GM12878 (cell line): ENCODE measurements around the gene RBMS1. TPM values are rescaled to one million over a fixed set of nuclear protein-coding genes. Genes with fewer than 3 reads are reported as not detected.

Source experiments
- ATAC-seq: fragments of 200-7000 bp; cut with Tn5 transposase; 3 replicates; pipeline ENCODE4 v1.9.1; 2020; ENCODE audit warnings: mild to moderate bottlenecking, moderate library complexity
- BruUV-seq: library from RNA; stranded (reverse); fragments of 400-500 nt; replicated peaks from 2 replicates; lab custom pipeline; 2021; lab: Mats Ljungman, UMichigan
- CTCF ChIA-PET: fragments of 300-600 bp; sonication (Branson Sonifier 250); formaldehyde crosslinking; extraction: SDS; loops from one replicate; lab custom pipeline; 2021; ENCODE audit warnings: inconsistent platforms; lab: Yijun Ruan, JAX
- POLR2A ChIA-PET: fragments of 350-600 bp; formaldehyde crosslinking; extraction: SDS; loops from one replicate; lab custom pipeline; 2021; ENCODE audit warnings: inconsistent platforms; lab: Charles Lee
- RAD21 ChIA-PET: fragments of 300-600 bp; sonication (Branson Sonifier 250); formaldehyde crosslinking; loops from one replicate; lab custom pipeline; 2023; ENCODE audit warnings: antibody characterized with exemption; ENCODE audit not compliant: unreplicated experiment; lab: Charles Lee
- SMC1A ChIA-PET: fragments of 300-600 bp; sonication (Branson Sonifier 250); formaldehyde crosslinking; loops from one replicate; lab custom pipeline; 2023; ENCODE audit not compliant: unreplicated experiment, uncharacterized antibody; lab: Charles Lee
- DNase-seq: peaks from one replicate; pipeline ENCODE4 v3.0.0-alpha.2; 2011; ENCODE audit warnings: low read depth, low spot score
- FAIRE-seq: peaks from 3 replicates; lab custom pipeline; 2011; peaks lifted over from hg19 to GRCh38; lab: Jason Lieb, UNC
- H2AFZ ChIP-seq: 2 replicates; pipeline ENCODE4 v1.6.0; 2011; ENCODE audit warnings: low read depth, low read length, control low read depth; ENCODE audit not compliant: control insufficient read depth
- H3K27ac ChIP-seq: 2 replicates; pipeline ENCODE4 v1.5.1; 2011; ENCODE audit warnings: control low read depth; ENCODE audit not compliant: control insufficient read depth, insufficient read depth
- H3K27me3 ChIP-seq, 2 experiments: replicated peaks in 1 of 2; 2 replicates each; pipeline versions ENCODE4 v1.6.0 to v1.6.1; 2011; ENCODE audit warnings: low read length in 1 of 2; ENCODE audit not compliant: control insufficient read depth in 2 of 2, insufficient read depth in 2 of 2
- H3K36me3 ChIP-seq, 2 experiments: 2 replicates each; pipeline ENCODE4 v1.5.1; 2011; ENCODE audit warnings: low read length in 1 of 2; ENCODE audit not compliant: control insufficient read depth in 2 of 2, insufficient read depth in 2 of 2
- H3K4me1 ChIP-seq: 2 replicates; pipeline ENCODE4 v1.6.1; 2011; ENCODE audit warnings: mild to moderate bottlenecking, low read length, moderate library complexity, mixed read lengths; ENCODE audit not compliant: control insufficient read depth, insufficient read depth
- H3K4me2 ChIP-seq: 2 replicates; pipeline ENCODE4 v1.6.0; 2011; ENCODE audit warnings: control low read depth; ENCODE audit not compliant: control insufficient read depth, insufficient read depth
- H3K4me3 ChIP-seq: fragments of 200-600 bp; sonication (generic); 2 replicates; pipeline ENCODE4 v1.5.1; 2016
- H3K79me2 ChIP-seq: 2 replicates; pipeline ENCODE4 v1.6.0; 2011; ENCODE audit warnings: low read length; ENCODE audit not compliant: control insufficient read depth, insufficient read depth
- H3K9ac ChIP-seq: 2 replicates; pipeline ENCODE4 v1.8.0; 2011; ENCODE audit warnings: low read length, control low read depth, mixed read lengths; ENCODE audit not compliant: control insufficient read depth, insufficient read depth
- H3K9me3 ChIP-seq: replicated peaks from 3 replicates; pipeline ENCODE4 v1.5.1; 2011; ENCODE audit warnings: mild to moderate bottlenecking, low read length; ENCODE audit not compliant: control insufficient read depth, insufficient read depth
- H4K20me1 ChIP-seq: 2 replicates; pipeline ENCODE4 v1.6.0; 2011; ENCODE audit not compliant: control insufficient read depth, insufficient read depth
- ATF2 ChIP-seq: IDR thresholded peaks from 2 replicates; pipeline ENCODE4 v1.6.1; 2012; ENCODE audit warnings: low read length, inconsistent platforms
- CREB1 ChIP-seq: IDR thresholded peaks from 2 replicates; pipeline ENCODE4 v1.6.1; 2012; ENCODE audit warnings: low read depth, mild to moderate bottlenecking, inconsistent platforms
- EED ChIP-seq: sonication (generic); IDR thresholded peaks from 2 replicates; pipeline ENCODE4 v1.6.1; 2016; ENCODE audit warnings: antibody characterized with exemption, low read depth
- GATAD2B ChIP-seq: fragments of 450-650 bp; conservative IDR thresholded peaks from 2 replicates; pipeline ENCODE4 v1.6.1; 2017; ENCODE audit warnings: low read depth, mild to moderate bottlenecking, moderate library complexity
- HDAC6 ChIP-seq: fragments of 200-600 bp; sonication (generic); IDR thresholded peaks from one replicate; pipeline ENCODE4 v1.8.0; 2017; ENCODE audit warnings: antibody characterized with exemption; ENCODE audit not compliant: unreplicated experiment
- JUNB ChIP-seq: IDR thresholded peaks from 2 replicates; pipeline ENCODE4 v1.6.1; 2016; ENCODE audit warnings: antibody characterized with exemption, mild to moderate bottlenecking
- MTA3 ChIP-seq: IDR thresholded peaks from 2 replicates; pipeline ENCODE4 v1.6.1; 2012; ENCODE audit warnings: low read length, inconsistent platforms, borderline replicate concordance
- PML ChIP-seq: IDR thresholded peaks from 2 replicates; pipeline ENCODE4 v1.6.1; 2012; ENCODE audit warnings: low read length, inconsistent platforms
- RB1 ChIP-seq: fragments of 450-650 bp; formaldehyde crosslinking; IDR thresholded peaks from 2 replicates; pipeline ENCODE4 v1.6.1; 2017; ENCODE audit warnings: mild to moderate bottlenecking, borderline replicate concordance
- ZBTB40 ChIP-seq: fragments of 450-650 bp; IDR thresholded peaks from 2 replicates; pipeline ENCODE4 v1.6.1; 2016; ENCODE audit warnings: mild to moderate bottlenecking, moderate library complexity, borderline replicate concordance
- WGBS: methylation state at CpG from one replicate; pipeline ENCODE4 v1.1.6; 2016; ENCODE audit warnings: low lambda C conversion rate; ENCODE audit not compliant: insufficient replicate concordance, insufficient coverage; ENCODE audit errors: missing lambda C conversion rate; 5-methylcytosine and 5-hydroxymethylcytosine counted together
- in situ Hi-C: fragments of 300-500 bp; cut with MboI; formaldehyde crosslinking; loops from 9 replicates; pipeline ENCODE4 v1.14.3; 2018; ENCODE audit warnings: mixed read lengths
- intact Hi-C: fragments of 100-400 bp; cut with micrococcal nuclease; formaldehyde crosslinking; loops from one replicate; pipeline ENCODE4 v1.14.2; 2022; ENCODE audit not compliant: unreplicated experiment
- polyA plus RNA-seq, 11 experiments: library from polyadenylated mRNA; depleted of rRNA in 4 of 11; unstranded in 6 of 11; stranded (reverse) in 5 of 11; fragments of >200 nt; fragmentation: Nextera tagmentation in 4 of 11; fragmentation: Illumina TruSeq in 1 of 11; extraction: Ambion mirVana in 4 of 11; extraction: Trizol in 1 of 11; gene quantifications; 1 replicate in 1 of 11; 2 replicates in 10 of 11; pipeline versions ENCODE4 v1.2.1 to v1.2.3, GENCODE V29; 2011 to 2016; ENCODE audit warnings: inconsistent platforms in 2 of 11, missing spikeins in 2 of 11, low read depth in 1 of 11
- total RNA-seq, 4 experiments: library from RNA; depleted of rRNA in 3 of 4; stranded (reverse); fragments of >200 nt in 3 of 4; fragmentation: Illumina TruSeq in 1 of 4; extraction: Trizol in 1 of 4; gene quantifications; 2 replicates each; pipeline versions ENCODE4 v1.2.1 to v1.2.3, GENCODE V29; 2013 to 2021

The RBMS1 gene
- total and polyA plus RNA-seq, 10 of the 15 experiments (the other 5 are each of a cell fraction or from before 2014, with no cell fraction given): 0.04 to 0.31 (median 0.17) TPM; not detected in 1

GRCh38 chr2:160457588-160457987 lies 36.0 kb downstream of the RBMS1 start:
- H3K79me2 ChIP-seq: no peaks in the 10 kb centered on the region
- ChIA-PET SMC1A (no interaction called here), CTCF (interaction anchor here (2.0 kb wide), 1 partner anchor 28 kb away, joined by 5 read pairs; no protein-coding TSS in a partner anchor), POLR2A (no interaction called here), RAD21 (no interaction called here)
- no peak for DNase-seq
- peak; percentile 50; the same call in 1 of the 3 replicates for ATAC-seq
- no peaks in the 10 kb centered on the region for H3K9me3 ChIP-seq
- H3K4me3 ChIP-seq: no peak overlapping the region
- H4K20me1 ChIP-seq: no peaks in the 10 kb centered on the region
- H3K36me3 ChIP-seq: no peaks in the 10 kb centered on the region
- TF ChIP-seq ATF2 (no peak), CREB1 (no peak), GATAD2B (no peak), HDAC6 (no peak), EED (no peak), MTA3 (no peak), ZBTB40 (no peak), RB1 (no peak), PML (no peak), JUNB (no peak)
- H3K9ac ChIP-seq: no peak overlapping the region
- FAIRE-seq: no peak
- no TSS peak for BruUV-seq
- H3K27ac ChIP-seq: no peak overlapping the region
- no peak overlapping the region for H2AFZ ChIP-seq
- in situ Hi-C loops: no loop called here
- intact Hi-C loops: no loop called here
- WGBS: 10% methylated on average over 5 of the region's 5 CpGs
- no peaks in the 10 kb centered on the region for H3K27me3 ChIP-seq
- H3K4me2 ChIP-seq: no peak overlapping the region
- no peaks in the 10 kb centered on the region for H3K4me1 ChIP-seq
